Transverse colon (tissue), 4 donors: ENCODE data around the gene ACR. TPM values are rescaled to one million over a fixed set of nuclear protein-coding genes. Genes with fewer than 3 reads are reported as not detected.

Experiments
- DNase-seq: peaks from one replicate; pipeline ENCODE4 v3.0.0-alpha.2; 2019
- H3K27ac ChIP-seq, 4 donors: fragments of 200-600 bp; sonication (generic); 2 replicates each; pipeline ENCODE4 v1.5.1; 2016 to 2018; ENCODE audit warnings: inconsistent platforms in 4 of 4
- H3K27me3 ChIP-seq: fragments of 200-600 bp; sonication (generic); 2 replicates; pipeline ENCODE4 v1.5.1; 2017; ENCODE audit warnings: inconsistent platforms
- H3K36me3 ChIP-seq, 4 donors: fragments of 200-600 bp; sonication (generic); 2 replicates each; pipeline ENCODE4 v1.5.1; 2017 to 2019; ENCODE audit warnings: inconsistent platforms in 4 of 4
- H3K4me1 ChIP-seq, 4 donors: fragments of 200-600 bp; sonication (generic); 2 replicates each; pipeline ENCODE4 v1.5.1; 2017 to 2020; ENCODE audit warnings: inconsistent platforms in 4 of 4
- H3K4me3 ChIP-seq, 4 donors: fragments of 200-600 bp; sonication (generic); 1 replicate in 1 of 4; 2 replicates in 3 of 4; pipeline versions ENCODE4 v1.5.1 to v1.6.1; 2017 to 2019; ENCODE audit warnings: inconsistent platforms in 4 of 4
- H3K9me3 ChIP-seq, 2 donors: fragments of 200-600 bp; sonication (generic); 2 replicates each; pipeline ENCODE4 v1.5.1; 2017 to 2019; ENCODE audit warnings: inconsistent platforms in 2 of 2
- EP300 ChIP-seq: sonication (generic); formaldehyde crosslinking; IDR thresholded peaks from one replicate; pipeline ENCODE4 v1.6.1; 2017; ENCODE audit warnings: antibody characterized with exemption, low read depth
- POLR2A ChIP-seq: fragments of 450-650 bp; IDR thresholded peaks from one replicate; pipeline ENCODE4 v1.6.1; 2016; ENCODE audit warnings: antibody characterized with exemption, mild to moderate bottlenecking, moderate library complexity
- POLR2AphosphoS5 ChIP-seq, 3 donors: sonication (generic); formaldehyde crosslinking; IDR thresholded peaks; one replicate each; pipeline ENCODE4 v1.6.1; 2016; ENCODE audit warnings: antibody characterized with exemption in 3 of 3
- WGBS, 2 donors: methylation state at CpG; one replicate each; pipeline ENCODE4 v1.1.5; 2018; ENCODE audit warnings: low coverage in 1 of 2; 5-methylcytosine and 5-hydroxymethylcytosine counted together
- in situ Hi-C, 4 donors: fragments of 200-750 bp; cut with MboI; loops; one replicate each; pipeline versions ENCODE4 v1.15.0 to v1.15.1; 2017; ENCODE audit warnings: low sequenced_read_pairs in 3 of 4, low pct_ligation_motif_present in 1 of 4, low pct_unique_long_range_greater_than_20kb in 1 of 4
- intact Hi-C: fragments of 100-400 bp; cut with DNase I; formaldehyde crosslinking; loops from one replicate; pipeline ENCODE4 v1.15.1; 2023; ENCODE audit warnings: low total_unique reads
- total RNA-seq, 4 donors: library from RNA; depleted of rRNA; stranded (reverse); fragments of >200 nt; gene quantifications; one replicate each; pipeline ENCODE4 v1.1.0, GENCODE V29; 2016
- TF ChIP-seq, protein P1 (sequence below), 5 experiments: fragments of 200-600 bp in 3 of 5; fragments of 450-650 bp in 2 of 5; sonication (generic) in 3 of 5; IDR thresholded peaks; 1 replicate in 2 of 5; 2 replicates in 3 of 5; pipeline ENCODE4 v1.5.1; 2016 to 2017; ENCODE audit warnings: antibody characterized with exemption in 5 of 5, inconsistent platforms in 3 of 5, mild to moderate bottlenecking in 2 of 5, moderate library complexity in 1 of 5

The ACR gene
- total RNA-seq, 4 donors from 2014 or later, result not detected

DNA sequence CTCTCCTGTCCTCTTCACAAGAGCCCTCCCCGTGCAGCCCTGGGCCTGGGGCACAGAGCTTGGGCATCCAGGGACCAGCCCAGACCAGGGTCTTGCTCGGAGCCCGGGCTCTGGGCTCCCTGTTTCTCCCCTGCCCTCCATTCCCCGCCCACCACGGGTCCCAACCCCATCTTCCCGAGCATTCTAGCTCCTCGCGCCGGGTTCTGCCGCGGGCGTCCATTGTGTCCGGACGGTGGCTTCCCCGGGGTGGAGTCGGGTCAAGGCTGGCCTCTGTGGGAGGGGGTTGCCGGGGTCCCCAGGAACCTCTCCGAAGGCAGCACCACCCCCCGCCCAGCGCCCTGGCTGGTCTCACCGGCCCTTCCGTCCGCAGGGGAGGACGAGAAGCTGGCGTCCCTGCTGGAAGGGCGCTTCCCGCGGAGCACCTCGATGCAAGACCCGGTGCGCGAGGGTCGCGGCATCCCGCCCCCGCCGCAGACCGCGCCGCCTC, 18.1 kb upstream of the ACR start:
- intact Hi-C loops (no loop called here), in situ Hi-C loops (no loop called here)
- peaks cover 28% of the 10 kb centered on the region for H3K27me3 ChIP-seq
- no peaks in the 10 kb centered on the region for H3K36me3 ChIP-seq
- no peaks in the 10 kb centered on the region for H3K9me3 ChIP-seq
- H3K27ac ChIP-seq, result no peak overlapping the region
- H3K4me3 ChIP-seq, result no peak overlapping the region
- DNase-seq, result no peak
- H3K4me1 ChIP-seq, result no peaks in the 10 kb centered on the region
- TF ChIP-seq POLR2A (no peak), POLR2AphosphoS5 (IDR thresholded peaks at IDR 0.05) (no peak), EP300 (no peak)
- TF ChIP-seq, protein P1, sequence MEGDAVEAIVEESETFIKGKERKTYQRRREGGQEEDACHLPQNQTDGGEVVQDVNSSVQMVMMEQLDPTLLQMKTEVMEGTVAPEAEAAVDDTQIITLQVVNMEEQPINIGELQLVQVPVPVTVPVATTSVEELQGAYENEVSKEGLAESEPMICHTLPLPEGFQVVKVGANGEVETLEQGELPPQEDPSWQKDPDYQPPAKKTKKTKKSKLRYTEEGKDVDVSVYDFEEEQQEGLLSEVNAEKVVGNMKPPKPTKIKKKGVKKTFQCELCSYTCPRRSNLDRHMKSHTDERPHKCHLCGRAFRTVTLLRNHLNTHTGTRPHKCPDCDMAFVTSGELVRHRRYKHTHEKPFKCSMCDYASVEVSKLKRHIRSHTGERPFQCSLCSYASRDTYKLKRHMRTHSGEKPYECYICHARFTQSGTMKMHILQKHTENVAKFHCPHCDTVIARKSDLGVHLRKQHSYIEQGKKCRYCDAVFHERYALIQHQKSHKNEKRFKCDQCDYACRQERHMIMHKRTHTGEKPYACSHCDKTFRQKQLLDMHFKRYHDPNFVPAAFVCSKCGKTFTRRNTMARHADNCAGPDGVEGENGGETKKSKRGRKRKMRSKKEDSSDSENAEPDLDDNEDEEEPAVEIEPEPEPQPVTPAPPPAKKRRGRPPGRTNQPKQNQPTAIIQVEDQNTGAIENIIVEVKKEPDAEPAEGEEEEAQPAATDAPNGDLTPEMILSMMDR (IDR thresholded peaks at IDR 0.05), result no peak
- WGBS, 2 donors, result 46 to 55% methylated on average over 4 to 36 of the region's 40 CpGs

DNA sequence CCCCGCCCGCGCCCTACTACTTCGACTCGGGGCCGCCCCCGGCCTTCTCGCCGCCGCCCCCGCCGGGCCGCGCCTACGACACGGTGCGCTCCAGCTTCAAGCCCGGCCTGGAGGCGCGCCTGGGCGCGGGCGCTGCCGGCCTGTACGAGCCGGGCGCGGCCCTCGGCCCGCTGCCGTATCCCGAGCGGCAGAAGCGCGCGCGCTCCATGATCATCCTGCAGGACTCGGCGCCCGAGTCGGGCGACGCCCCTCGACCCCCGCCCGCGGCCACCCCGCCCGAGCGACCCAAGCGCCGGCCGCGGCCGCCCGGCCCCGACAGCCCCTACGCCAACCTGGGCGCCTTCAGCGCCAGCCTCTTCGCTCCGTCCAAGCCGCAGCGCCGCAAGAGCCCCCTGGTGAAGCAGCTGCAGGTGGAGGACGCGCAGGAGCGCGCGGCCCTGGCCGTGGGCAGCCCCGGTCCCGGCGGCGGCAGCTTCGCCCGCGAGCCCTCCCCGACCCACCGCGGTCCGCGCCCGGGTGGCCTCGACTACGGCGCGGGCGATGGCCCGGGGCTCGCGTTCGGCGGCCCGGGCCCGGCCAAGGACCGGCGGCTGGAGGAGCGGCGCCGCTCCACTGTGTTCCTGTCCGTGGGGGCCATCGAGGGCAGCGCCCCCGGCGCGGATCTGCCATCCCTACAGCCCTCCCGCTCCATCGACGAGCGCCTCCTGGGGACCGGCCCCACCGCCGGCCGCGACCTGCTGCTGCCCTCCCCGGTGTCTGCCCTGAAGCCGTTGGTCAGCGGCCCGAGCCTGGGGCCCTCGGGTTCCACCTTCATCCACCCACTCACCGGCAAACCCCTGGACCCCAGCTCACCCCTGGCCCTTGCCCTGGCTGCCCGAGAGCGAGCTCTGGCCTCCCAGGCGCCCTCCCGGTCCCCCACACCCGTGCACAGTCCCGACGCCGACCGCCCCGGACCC, 17.4 kb upstream of the ACR start:
- no peaks in the 10 kb centered on the region for H3K36me3 ChIP-seq
- WGBS, 2 donors, result 72% methylated on average over 84 of the region's 132 CpGs; no CpG with 5 or more reads in 1 of the 2 donors

DNA sequence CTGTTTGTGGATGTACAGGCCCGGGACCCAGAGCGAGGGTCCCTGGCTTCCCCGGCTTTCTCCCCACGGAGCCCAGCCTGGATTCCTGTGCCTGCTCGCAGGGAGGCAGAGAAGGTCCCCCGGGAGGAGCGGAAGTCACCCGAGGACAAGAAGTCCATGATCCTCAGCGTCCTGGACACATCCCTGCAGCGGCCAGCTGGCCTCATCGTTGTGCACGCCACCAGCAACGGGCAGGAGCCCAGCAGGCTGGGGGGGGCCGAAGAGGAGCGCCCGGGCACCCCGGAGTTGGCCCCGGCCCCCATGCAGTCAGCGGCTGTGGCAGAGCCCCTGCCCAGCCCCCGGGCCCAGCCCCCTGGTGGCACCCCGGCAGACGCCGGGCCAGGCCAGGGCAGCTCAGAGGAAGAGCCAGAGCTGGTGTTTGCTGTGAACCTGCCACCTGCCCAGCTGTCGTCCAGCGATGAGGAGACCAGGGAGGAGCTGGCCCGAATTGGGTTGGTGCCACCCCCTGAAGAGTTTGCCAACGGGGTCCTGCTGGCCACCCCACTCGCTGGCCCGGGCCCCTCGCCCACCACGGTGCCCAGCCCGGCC, 16.7 kb upstream of the ACR start:
- WGBS, 2 donors, result 83% methylated on average over 23 of the region's 32 CpGs; no CpG with 5 or more reads in 1 of the 2 donors
- Histone ChIP-seq H3K4me3 (no peak overlapping the region), H3K4me1 (no peaks in the 10 kb centered on the region), H3K27ac (no peak overlapping the region), H3K36me3 (no peaks in the 10 kb centered on the region), H3K27me3 (peaks cover 28% of the 10 kb centered on the region), H3K9me3 (no peaks in the 10 kb centered on the region)
- intact Hi-C loops, result no loop called here
- in situ Hi-C loops, result no loop called here
- DNase-seq, result no peak
- TF ChIP-seq, protein P1 (IDR thresholded peaks at IDR 0.05), result no peak
- TF ChIP-seq POLR2AphosphoS5 (IDR thresholded peaks at IDR 0.05), result no peak
- no peak for TF ChIP-seq EP300
- TF ChIP-seq POLR2A, result no peak

More for the DNA sequence above, 17.4 kb upstream of the ACR start:
- in situ Hi-C loops, result no loop called here
- DNase-seq, result no peak
- no peaks in the 10 kb centered on the region for H3K4me1 ChIP-seq
- no peak overlapping the region for H3K4me3 ChIP-seq
- intact Hi-C loops, result no loop called here
- H3K27ac ChIP-seq, result no peak overlapping the region
- H3K27me3 ChIP-seq, result peaks cover 28% of the 10 kb centered on the region
- no peaks in the 10 kb centered on the region for H3K9me3 ChIP-seq
- TF ChIP-seq POLR2A (no peak), EP300 (no peak), POLR2AphosphoS5 (IDR thresholded peaks at IDR 0.05) (no peak)
- TF ChIP-seq, protein P1 (IDR thresholded peaks at IDR 0.05), result no peak

DNA sequence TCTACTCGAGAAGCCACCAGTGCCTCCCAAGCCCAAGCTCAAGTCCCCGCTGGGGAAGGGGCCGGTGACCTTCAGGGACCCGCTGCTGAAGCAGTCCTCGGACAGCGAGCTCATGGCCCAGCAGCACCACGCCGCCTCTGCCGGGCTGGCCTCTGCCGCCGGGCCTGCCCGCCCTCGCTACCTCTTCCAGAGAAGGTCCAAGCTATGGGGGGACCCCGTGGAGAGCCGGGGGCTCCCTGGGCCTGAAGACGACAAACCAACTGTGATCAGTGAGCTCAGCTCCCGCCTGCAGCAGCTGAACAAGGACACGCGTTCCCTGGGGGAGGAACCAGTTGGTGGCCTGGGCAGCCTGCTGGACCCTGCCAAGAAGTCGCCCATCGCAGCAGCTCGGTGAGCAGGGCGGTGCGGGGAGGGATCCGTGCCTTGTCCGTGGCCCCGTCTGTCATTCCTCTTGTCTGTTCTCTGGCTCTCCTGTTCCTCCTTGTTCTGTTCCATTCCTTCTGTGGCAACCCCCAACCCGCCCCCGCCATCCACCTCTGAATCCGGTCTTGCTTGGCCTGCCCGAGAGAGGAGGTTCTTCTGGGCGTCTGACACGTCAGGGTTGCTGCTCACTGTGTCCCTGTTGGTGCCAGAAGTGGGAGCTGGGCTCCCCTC, 15.8 kb upstream of the ACR start:
- Histone ChIP-seq H3K27me3 (peaks cover 28% of the 10 kb centered on the region), H3K4me1 (no peaks in the 10 kb centered on the region), H3K36me3 (no peaks in the 10 kb centered on the region), H3K9me3 (no peaks in the 10 kb centered on the region), H3K27ac (no peak overlapping the region), H3K4me3 (no peak overlapping the region)
- 85 to 91% methylated on average over 10 to 33 of the region's 33 CpGs for WGBS, 2 donors
- in situ Hi-C loops (no loop called here), intact Hi-C loops (no loop called here)
- DNase-seq, result no peak
- TF ChIP-seq, protein P1 (IDR thresholded peaks at IDR 0.05), result no peak
- no peak for TF ChIP-seq POLR2A
- no peak for TF ChIP-seq EP300
- TF ChIP-seq POLR2AphosphoS5 (IDR thresholded peaks at IDR 0.05), result no peak
